Kasumi-1 (cell line): ENCODE results near the gene SLC7A6OS.
A peak's percentile ranks its signal among the peaks of the same experiment; 100 is the strongest.

Experiments used
- DNase-seq, 2 experiments: peaks; one replicate each; lab custom pipeline; 2025; lab: John Stamatoyannopoulos, UW

The SLC7A6OS gene

DNA sequence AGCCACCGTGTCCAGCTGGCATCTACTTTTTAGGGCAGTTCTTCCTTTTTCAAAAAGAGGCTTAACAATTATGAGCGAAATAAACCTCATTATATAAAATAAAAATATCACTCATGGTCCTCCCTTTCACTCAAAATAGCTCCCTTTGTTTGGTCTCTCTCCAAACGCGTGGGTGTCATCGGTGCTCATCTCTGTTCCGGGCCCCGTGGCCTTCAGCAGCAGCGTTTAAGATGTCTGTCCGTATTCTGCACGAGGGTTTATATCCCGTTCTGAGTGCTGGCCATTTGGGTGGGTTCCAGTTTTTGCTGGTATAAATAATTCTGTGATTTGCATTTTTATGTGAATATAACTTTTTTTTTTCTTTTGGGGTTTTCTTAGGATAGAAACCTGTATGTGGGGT is 33.5 kb upstream of the SLC7A6OS start:
- DNase-seq, result no peak

DNA sequence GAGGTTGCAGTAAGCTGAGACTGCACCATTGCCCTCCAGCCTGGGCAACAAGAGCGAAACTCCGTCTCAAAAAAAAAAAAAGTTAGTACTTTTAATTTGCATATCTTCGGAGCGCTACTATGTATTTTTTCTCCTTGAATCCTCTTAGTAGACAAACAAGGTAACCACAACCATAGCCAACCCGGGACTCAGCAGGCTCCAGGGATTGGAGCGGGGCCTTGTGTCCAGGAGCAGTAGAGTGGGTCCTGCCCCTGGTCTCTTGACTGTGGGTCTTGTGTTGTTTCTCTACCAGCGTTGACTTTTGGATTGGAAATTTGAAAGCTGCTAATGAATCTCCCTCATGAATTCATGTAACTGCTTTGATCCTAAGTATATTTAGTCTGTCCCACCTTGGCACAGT is 32.4 kb upstream of the SLC7A6OS start:
- no peak for DNase-seq

DNA sequence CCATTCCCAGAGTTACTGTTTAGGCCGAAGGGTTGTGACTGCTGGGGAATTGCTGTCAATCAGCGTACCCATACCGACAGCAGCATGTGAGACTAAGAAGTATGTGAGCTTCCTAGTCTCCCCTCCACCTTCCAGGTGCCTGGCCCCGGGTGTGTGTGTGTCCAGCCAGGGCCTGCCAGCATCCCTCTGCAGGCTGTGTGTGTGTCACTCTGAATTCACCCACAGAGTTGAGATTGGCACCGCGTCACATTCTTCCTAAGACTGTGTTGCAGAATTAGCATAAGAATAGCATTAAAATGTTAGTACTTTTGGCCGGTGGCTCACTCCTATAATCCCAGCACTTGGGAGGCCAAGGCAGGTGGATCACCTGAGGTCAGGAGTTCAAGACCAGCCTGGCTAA is 31.9 kb upstream of the SLC7A6OS start:
- no peak for DNase-seq

DNA sequence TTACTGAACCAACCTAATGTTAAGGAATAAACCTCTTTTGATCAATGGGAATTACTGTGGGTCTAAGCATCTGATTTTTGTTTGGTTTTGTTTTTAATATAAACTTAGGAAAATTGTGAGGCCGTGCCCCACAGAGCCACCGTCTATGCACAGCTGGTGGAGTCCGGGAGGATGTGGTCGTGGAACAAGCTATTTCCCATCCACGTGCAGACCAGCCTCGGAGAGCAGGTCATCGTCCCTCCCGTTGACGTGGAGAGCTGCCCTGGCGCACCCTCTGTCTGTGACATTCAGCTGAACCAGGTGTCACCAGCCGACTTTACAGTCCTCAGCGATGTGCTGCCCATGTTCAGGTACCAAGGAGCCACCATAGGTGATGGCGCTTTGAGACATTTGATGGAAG is 28.5 kb upstream of the SLC7A6OS start:
- DNase-seq, result no peak

DNA sequence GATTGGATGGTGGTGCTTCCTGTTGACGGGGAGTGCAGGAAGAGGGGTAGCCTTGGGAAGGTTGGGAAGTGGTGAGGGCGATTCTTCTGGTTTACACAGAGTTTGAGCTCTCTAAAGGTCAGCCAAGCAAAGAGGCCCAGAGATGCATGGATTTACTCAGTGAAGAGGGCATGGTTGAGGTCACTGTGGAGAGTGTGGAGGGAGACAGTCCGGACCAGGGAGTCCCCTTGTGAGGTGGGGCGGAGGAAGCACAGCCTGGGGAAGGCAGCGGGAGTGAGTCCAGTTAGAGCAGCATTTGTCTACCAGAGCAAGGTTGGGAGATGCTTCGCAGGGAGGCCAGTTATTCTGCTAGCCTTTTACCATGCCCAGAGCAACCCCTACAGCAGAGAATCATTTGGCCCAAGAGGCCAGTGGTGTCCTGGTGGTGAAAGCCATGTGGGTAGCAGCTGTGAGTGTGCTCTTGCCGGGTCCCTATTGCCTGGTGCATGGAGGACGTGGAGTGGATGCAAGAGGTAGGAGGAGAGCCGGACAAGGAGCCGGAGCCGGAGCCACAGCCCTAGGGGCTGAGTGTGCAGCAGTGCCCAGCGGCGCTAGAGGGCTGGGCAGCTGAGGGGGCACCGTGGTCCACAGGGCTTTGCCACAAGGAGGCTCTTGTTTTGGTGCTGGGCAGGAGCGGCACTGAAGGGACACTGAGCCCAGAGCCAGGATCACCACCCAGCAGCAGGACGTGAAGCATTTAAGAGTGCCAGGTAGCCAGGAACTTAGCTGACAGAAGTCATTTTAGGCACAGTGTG is 27.8 kb upstream of the SLC7A6OS start:
- no peak for DNase-seq

DNA sequence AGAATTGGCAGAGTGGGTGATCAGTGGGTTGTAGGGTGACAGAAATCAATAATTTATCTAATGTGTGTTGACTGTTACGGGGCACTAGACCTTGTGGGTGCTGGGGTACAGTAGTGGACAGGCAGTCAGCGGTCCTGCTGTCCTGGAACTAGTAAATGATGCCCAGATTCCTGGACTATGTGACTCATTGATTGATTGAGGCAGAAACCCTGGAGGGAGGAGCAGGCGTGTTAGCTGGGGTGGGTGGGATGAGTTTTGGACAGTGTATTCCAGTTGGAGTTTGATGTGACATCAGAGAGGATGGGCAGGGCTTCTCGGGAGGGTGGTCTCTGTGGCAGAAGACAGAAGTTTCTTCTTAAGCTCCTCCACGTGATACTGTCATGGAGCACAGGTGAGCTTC is 24.4 kb upstream of the SLC7A6OS start:
- DNase-seq, result no peak

DNA sequence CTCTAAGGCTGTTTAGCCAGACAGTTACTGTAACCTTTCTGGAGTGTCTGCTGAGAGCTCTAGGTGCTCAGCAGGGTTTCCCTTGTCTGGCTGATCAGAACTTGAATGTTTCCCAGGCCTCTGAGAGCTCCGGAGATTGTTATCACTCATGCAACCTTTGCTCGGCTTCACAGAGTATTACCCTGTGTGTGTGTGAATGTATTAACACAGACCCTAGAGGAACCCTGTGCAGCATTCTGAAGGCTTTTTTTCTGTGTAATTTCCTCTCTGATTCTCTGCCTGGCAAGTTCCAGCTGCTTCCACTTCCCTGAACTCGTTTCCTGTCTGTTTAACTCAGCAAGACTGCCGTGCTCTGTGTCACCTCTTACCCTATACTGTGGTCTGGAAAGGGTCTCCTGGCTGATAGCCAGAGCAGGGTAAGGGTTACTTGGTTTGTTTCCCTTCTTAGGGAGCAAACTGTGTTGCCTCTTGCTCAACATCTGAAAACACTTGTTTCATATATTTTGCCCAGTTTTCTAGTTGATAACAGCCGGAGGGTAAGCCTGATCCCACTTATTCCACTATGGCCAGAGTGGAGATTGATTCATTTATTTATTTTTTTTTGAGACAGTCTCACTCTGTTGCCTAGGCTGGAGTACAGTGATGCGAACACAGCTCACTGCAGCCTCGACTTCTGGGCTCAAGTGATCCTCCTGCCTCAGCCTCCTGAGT is 21.8 kb upstream of the SLC7A6OS start:
- DNase-seq, result peak; percentile 99

DNA sequence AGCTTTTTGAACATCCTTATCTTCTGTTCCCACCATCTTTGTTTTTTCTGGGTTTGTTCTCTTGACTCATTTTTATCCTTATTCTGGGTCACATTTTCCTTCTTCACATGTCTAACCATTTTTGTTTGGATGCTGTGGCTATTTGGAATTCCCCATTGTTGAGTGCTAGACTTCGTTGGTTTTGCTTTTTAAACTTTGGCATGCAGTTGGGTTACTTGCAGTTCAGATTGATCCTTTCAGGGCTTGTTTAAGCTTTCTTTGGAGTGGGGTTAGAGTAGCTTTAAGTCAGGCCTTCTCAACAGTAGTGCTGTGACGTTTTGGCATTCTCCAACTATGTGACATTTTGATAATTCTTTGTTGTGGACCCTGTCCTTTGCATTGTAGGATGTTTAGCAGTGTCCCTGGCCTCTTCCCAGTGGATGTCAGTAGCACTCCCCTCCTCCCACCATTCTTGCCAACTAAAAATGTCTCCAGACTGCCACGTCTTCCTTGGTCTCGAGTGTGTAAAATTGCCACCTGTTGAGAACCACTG is 21.2 kb upstream of the SLC7A6OS start:
- no peak for DNase-seq

DNA sequence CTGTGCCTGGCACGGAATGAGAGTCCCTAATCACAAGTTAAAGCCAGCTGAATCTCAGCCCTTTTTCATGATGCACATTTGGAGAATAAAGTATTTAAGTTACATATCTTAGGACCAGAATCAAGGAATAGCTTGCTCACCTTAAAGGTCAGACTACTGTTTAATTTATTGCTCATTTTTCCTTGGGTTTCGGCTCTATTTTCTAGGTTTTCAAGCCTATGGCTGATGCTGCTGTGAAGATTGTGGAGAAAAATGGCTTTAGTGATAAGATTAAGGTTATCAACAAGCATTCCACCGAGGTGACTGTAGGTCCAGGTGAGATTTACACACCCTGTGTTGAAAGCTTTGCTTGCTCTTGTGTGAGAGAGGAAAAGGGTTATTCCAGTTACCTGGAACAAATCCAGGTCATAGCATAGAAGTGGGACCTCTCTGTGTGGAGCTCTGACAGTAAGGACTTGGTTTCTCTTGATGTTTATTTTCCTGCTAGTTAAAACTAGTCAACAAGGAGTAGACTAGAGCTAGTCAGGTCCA is 18.2 kb upstream of the SLC7A6OS start:
- no peak for DNase-seq

DNA sequence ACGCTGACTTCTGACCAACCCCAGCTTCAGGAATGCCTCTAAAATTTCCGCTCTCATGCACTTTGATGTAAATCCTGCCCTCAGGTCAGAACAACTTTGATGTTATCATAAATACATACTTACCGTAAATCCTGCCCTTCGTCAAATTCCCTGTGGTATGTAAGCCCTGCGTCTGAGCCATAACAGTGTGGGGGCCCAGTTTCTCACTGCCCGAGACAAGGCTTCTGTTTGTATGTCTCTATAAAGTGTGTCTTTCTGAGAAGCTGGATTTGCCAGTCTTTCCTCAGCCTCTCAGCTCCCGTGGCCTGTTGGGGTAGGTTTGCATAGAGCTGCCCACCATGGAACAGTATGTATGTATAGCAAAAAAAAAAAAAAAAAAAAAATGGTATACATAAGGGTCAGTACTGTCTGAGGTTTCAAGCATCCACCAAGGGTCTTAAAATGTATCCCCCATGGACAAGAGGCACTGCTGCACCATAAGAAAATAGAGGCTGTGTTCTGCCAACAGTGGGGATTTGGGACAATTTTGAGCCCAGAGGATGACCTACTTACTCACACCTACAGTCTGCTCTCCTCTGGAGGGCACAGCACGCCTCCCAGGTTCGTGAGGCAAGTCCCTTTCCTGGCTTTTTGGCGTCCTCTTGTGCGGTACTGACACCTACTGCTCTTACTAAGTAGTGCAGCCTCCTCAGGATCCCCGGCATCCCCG is 17.6 kb upstream of the SLC7A6OS start:
- peak; percentile 88 to 92 for DNase-seq

DNA sequence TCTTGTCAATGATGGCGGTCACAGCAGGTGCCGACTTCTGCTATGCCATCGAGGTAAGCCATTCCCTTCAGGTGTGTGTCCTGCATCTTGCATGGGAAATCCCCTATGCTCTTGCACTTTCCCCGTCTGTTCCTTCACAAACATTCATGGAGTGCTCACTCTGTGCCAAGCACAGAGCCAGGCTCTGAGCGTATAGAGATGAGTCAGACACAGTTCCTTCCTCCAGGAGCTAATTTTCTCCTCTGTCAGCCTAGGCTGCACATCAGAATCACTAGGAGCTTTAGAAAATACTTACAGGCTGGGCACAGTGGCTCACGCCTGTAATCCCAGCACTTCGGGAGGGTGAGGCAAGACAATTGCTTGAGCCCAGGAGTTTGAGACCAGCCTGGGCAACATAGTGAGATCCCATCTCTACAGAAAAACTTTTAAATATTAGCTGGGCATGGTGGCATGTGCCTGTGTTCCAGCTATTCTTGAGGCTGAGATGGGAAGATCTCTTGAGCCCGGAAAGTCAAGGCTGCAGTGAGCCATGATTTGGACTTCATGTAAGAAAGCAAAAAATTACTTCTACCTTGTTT is 14.1 kb upstream of the SLC7A6OS start:
- DNase-seq, result no peak

DNA sequence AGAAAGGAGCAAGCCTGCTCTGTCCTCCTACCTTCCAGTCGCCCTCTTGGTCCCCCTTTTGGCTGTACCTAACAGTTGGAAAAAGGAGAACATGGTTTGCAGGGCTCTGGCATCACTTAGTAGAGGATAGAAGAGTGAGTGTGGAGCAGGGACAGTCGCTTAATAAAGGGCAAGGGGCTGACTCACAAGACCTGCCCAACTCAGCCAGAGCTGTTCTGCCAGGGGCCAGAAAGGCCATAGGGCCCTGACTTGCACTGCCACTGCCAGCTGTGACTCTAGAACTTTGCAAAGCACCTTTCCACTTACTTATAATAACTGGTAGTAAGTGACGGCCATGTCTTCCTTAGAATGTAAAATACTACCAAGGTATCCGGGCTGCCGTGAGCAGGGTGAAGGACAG is 13.6 kb upstream of the SLC7A6OS start:
- no peak for DNase-seq

DNA sequence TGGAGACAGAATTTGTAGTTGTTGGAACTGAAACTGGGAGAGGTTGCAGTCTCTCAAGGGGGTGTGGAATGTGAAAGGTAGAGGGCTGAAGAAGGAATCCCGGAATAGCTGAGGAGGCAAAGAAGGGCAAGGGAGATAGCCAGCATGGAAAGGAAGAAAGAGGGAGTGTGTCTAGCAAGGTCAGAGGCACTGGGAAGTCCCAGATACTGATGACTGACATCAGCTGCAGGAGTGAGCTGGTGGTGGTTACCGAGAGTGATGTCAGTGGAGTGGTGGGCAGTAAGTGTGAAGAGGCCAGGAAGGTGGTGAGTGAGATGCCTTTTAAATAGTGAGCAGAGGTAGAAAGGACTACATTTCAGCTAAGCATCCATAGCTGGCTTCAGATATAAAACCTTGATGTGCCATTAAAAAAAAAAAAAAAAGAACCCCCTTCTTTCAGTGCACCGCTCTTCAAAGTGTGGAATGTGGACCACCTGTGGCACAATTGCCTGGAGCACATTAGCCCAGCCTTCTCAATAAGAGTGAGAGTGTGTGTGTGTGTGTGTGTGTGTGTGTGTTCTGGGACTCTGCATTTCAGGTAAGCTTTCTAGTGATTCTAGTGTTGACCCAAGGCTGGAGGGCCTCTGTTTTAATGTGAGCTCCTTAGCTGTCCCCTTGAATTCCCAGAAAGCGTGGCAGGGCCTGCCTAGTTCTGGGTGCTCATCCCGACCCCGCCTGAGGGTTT is 8.6 kb upstream of the SLC7A6OS start:
- DNase-seq, result no peak

DNA sequence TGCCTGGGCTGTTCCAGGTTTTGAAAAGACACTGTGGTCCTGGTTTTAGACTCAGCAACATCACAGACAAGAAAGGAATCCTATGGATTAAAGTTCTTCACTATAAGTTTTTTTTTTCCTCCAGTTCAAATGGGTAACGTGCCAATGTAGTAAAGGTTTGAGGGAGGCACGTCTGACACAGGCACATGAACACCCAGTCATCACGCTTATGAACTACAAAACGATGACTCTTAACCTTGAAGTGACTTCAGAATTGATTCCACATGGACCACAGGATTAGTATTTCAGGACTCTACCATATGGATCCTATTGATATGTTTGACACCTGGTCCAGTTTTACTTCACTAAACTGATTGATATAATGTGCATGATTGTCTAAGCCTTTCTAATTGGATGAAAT is 2.4 kb upstream of the SLC7A6OS start:
- no peak for DNase-seq

DNA sequence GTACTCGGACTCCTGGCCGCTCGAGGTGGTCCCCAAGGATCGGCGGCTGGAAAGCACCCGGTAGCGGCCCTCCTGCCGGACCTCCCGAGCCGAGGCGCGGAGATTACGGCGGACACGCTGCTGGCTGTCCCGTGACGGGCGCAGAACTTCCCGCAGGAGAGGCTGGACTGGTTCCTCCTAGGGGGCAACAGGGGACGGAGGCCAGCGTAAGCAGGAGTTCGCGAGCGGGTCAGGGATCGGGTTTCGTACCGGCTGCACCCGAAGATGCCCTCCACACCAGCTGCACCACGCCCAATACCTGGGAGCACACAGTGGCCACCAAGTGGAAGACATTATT is 341 bp downstream of the SLC7A6OS start:
- no peak for DNase-seq

DNA sequence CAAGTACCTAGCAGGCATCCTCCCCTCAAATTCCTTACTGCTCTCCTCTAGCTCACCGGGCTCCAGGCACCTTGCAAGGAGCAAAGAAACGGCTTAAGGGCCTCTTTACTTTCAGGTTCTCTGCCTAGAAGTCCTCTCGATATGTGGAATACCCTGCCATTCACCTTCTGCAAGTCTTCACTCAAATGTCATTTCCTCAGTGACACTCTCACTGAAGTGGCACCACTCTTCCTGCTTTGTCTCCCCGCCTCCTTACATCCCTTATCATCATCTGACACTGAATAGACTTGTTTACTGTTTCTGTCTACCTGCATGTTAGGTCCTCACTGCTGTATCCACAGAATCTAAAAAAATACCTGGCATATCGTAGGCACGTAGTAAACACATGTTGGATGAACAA is 947 bp downstream of the SLC7A6OS start:
- DNase-seq, result no peak

DNA sequence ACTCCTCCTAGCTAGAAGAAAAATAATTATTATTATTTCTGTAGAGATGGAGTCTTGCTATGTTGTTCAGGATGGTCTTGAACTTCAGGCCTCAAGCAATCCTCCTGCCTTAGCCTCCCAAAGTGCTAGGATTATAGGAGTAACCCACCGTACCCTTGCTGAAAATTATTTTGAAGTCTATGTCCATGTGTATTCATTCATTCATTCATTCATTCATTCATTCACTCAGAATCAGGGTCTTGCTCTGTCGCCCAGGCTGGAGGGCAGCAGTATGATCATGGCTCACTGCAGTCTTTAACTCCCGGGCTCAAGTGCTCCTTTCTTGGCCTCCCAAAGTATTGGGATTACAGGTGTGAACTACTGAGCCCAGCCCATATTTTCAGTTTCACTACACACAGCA is 4.1 kb downstream of the SLC7A6OS start:
- no peak for DNase-seq

DNA sequence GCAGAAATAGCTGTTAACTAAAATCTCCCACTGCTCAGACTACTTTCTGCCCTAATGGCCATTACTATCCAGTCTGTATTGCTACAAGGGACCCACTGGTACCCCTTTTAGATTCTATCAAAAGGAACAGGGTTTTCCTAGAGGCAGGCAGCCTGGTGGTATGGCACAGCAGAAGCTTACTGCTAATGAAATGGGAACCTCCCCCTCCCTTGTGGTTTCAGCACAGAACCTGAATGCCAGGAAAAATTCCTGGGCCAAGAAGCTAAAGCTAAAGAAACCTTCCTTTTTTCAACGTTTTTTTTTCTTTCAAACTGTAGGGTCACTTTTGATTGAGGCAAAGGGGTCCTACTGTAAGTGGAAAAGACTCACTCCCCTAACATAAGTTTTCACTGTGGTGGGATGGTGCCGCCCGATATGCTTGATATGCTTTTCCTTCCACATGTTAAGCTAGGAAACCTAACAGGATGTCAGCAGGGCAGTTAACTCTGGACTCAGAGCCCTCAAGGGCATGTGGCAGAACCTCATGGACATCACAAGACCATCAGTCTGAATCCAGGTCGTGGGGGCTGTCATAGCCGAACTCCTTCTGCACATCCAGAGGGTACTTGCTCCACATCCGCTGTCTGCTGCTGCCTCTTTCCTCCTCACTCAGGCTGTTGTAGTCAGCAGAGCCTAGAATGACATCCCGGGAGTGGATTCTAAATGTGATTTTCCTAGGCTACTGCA is 9.8 kb downstream of the SLC7A6OS start:
- peak; percentile 28 to 54 for DNase-seq

DNA sequence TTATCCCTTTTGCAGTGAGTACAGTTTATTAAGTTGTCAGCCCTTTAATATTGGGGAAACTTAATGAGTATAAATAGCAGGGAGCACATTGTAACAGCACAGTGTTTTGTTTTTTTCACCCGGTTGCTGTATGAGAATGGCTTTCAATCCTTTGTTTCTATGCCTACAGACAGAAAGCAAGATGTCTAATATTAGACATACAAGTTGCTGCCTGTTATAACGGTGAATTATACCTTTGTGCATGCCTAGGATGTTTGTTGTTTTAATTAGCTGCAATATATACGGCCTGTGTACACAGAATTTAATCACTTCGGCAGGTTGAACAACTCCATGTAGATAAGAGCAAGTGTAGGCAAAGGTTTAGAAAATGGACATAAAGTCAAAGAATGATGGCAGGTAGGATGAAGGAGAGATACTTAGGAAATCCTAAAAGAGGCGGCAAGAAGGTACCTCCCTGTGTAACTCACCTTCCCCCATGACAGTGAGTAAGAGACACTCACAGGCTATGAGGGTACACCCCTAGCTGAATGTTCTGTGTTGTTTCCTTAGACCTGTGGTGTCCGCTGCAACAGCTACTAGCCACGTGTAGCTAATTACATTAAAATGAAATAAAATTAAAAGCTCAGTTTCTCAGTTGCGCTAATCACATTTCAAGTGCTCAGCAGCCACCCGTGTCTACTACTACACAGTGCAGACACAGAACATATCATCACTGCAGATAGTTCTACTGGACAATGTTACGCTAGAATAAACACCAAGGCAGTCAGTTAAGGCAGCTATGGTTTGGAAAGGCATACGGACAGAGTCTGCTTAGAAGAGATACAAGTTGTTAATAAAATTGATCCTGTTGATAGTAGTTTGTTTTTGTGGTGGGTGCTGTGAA is 10.9 kb downstream of the SLC7A6OS start:
- DNase-seq, result no peak
